Fibroblast of skin of right quadriceps (primary cell): ENCODE data around the gene VOPP1.

Source experiments
- DNase-seq: peaks from one replicate; pipeline ENCODE4 v3.0.0-alpha.2; 2013

VOPP1 gene

GRCh38 chr7:55553024-55553345, 19.3 kb downstream of the VOPP1 start:
- DNase-seq: no peak

- DNase-seq: peak; percentile 80
These were observed 19.8 kb downstream of the VOPP1 start for GRCh38 chr7:55552320-55553023.

GRCh38 chr7:55550841-55551537, 21.3 kb downstream of the VOPP1 start:
- DNase-seq: no peak

GRCh38 chr7:55550010-55550663, 22.2 kb downstream of the VOPP1 start:
- no peak for DNase-seq

GRCh38 chr7:55549457-55549856, 22.8 kb downstream of the VOPP1 start:
- no peak for DNase-seq

- DNase-seq: no peak
These were observed 24.0 kb downstream of the VOPP1 start for GRCh38 chr7:55548295-55548731.

GRCh38 chr7:55546814-55547213, 25.5 kb downstream of the VOPP1 start:
- DNase-seq: peak; percentile 76

- peak; percentile 71 for DNase-seq
These were observed 26.8 kb downstream of the VOPP1 start for GRCh38 chr7:55545496-55545895.

GRCh38 chr7:55540226-55540858, 32.0 kb downstream of the VOPP1 start:
- DNase-seq: no peak

- peak; percentile 41 for DNase-seq
These were observed 32.9 kb downstream of the VOPP1 start for GRCh38 chr7:55539380-55539779.

- peak; percentile 94 for DNase-seq
These were observed 33.8 kb downstream of the VOPP1 start for GRCh38 chr7:55538538-55538937.

GRCh38 chr7:55537458-55537990, 34.8 kb downstream of the VOPP1 start:
- DNase-seq: no peak

GRCh38 chr7:55536619-55537457, 35.5 kb downstream of the VOPP1 start:
- no peak for DNase-seq

GRCh38 chr7:55535617-55536016, 36.7 kb downstream of the VOPP1 start:
- no peak for DNase-seq

GRCh38 chr7:55534916-55535590, 37.2 kb downstream of the VOPP1 start:
- DNase-seq: no peak

GRCh38 chr7:55534262-55534915, 37.9 kb downstream of the VOPP1 start:
- DNase-seq: peak; percentile 74

GRCh38 chr7:55533729-55534080, 38.6 kb downstream of the VOPP1 start:
- DNase-seq: no peak

GRCh38 chr7:55533050-55533728, 39.1 kb downstream of the VOPP1 start:
- peak; percentile 38 for DNase-seq

- no peak for DNase-seq
These were observed 40.0 kb downstream of the VOPP1 start for GRCh38 chr7:55532150-55532917.

GRCh38 chr7:55531536-55531935, 40.8 kb downstream of the VOPP1 start:
- DNase-seq: no peak
